SU-DHL-6 (cell line): ENCODE results near the gene B4GALT5.

Source experiments
- CTCF ChIP-seq: fragments of 200-600 bp; sonication (generic); IDR thresholded peaks from one replicate; pipeline ENCODE4 v1.5.1; 2017; ENCODE audit warnings: antibody characterized with exemption, mild to moderate bottlenecking, low read length, moderate library complexity; ENCODE audit not compliant: insufficient read depth, poor library complexity, severe bottlenecking
- EZH2phosphoT487 ChIP-seq: fragments of 200-600 bp; sonication (generic), shearing (Covaris generic); conservative IDR thresholded peaks from 2 replicates; pipeline ENCODE4 v1.6.1; 2018; ENCODE audit warnings: mild to moderate bottlenecking, antibody characterized with exemption, low read length, moderate library complexity, mixed read lengths

GRCh38 chr20:49747707-49748524, 34.2 kb upstream of the B4GALT5 start:
- TF ChIP-seq CTCF (no peak), EZH2phosphoT487 (no peak)
